Measurements from ENCODE around the gene PFKP.

Gene PFKP

DNA sequence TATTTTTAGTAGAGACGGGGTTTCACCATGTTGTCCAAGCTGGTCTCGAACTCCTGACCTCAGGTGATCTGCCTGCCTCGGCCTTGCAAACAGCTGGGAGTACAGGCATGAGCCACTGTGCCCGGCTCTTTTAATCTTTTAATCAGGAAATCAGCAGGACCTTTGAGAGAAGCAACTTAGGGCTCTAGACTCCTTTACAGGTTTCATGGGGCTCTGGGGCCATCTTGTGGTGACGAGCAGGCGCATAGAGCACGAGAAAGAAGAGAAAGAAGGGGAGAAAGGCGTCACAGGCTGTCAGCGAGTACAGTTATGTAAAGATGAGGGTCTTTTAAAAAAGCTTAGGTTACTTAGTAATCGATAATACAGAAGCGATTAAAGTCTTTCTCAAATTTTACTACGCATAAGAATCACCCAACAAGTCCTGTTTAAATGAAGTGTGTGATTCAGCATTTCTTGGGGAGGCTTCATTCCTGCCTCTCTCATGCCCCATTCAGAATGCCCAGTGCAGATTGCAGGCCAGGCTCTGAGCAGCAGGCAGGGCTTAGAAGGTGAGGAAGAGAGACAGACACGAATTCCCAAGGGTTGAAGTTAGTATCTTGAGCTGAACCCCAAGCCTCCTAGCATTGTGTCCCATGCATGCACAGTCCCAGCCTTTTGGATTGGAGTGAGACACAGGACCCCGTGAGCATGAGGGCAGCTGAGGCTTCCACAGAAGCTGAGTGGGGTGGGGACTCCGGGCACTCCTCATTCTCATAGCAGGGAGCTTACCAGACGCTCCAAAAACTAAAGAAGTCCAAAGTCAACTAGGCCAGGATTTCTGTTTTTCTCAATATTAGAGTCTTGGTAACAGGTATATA lies 23.6 kb upstream of the PFKP start (continued):
- TF ChIP-seq PRDM1 (tag by site-specific recombination; IDR thresholded peaks at IDR 0.05) (0 out of 2 replicates have a peak, but pooled peaks have one; percentile 31), ZNF223 (tag by site-specific recombination; IDR thresholded peaks at IDR 0.05) (no peak), ZNF404 (tag by site-specific recombination; IDR thresholded peaks at IDR 0.05) (no peak), ZNF174 (tag by site-specific recombination; IDR thresholded peaks at IDR 0.05) (no peak), ZNF514 (tag by site-specific recombination; IDR thresholded peaks at IDR 0.05) (no peak), ZNF423 (tag by site-specific recombination; IDR thresholded peaks at IDR 0.05) (no peak), ZBTB20 (tag by site-specific recombination; IDR thresholded peaks at IDR 0.05) (no peak), ZNF394 (tag by site-specific recombination; IDR thresholded peaks at IDR 0.05; ENCODE audit: borderline replicate concordance) (0 out of 2 replicates have a peak, but pooled peaks have one; percentile 34), ZNF114 (tag by site-specific recombination; IDR thresholded peaks at IDR 0.05) (no peak), ZNF146 (tag by site-specific recombination; IDR thresholded peaks at IDR 0.05) (no peak), REST (tag by site-specific recombination; IDR thresholded peaks at IDR 0.05) (no peak), ZFHX2 (tag by site-specific recombination; conservative IDR thresholded peaks at IDR 0.05) (no peak)
- TF ChIP-seq, protein P1, sequence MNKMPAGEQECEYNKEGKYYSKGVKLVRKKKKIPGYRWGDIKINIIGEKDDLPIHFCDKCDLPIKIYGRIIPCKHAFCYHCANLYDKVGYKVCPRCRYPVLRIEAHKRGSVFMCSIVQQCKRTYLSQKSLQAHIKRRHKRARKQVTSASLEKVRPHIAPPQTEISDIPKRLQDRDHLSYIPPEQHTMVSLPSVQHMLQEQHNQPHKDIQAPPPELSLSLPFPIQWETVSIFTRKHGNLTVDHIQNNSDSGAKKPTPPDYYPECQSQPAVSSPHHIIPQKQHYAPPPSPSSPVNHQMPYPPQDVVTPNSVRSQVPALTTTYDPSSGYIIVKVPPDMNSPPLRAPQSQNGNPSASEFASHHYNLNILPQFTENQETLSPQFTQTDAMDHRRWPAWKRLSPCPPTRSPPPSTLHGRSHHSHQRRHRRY (tag by site-specific recombination; IDR thresholded peaks at IDR 0.05), result no peak

DNA sequence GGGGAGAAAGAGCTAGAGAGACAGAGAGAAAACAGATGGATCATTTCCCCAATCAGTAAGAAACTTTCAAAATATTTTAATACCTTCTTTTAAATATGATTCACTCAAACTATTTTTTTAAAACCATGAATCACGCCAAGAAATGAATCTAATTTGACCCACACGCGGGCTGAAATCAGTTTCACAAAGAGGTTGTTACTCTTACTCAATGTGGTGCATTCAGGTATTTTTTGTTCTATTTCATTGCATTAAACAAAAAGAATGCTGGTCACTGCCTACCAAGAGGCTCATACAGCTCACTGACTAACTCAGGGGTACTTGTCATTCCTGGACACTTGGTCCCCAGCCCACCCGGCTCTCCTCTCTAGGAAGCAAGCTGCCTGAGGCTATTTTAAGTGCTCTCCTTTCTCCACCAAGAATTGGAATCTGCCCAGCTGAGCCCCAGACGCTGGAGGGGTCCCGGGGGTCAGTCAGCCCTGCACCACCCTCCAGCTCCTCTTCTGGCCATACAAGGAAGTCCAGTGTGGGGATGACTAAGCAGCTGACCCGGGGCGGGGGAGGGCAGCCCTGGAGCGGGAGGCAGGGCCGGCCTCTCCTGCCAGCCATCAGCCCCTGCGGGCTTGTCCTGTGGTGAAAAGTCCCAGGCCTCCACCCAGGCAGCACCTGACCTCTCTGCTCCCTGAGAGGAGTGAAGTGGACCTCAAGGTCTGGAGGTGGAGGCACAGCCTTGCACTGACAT lies 21.7 kb upstream of the PFKP start:
- ChIA-PET CTCF (interaction anchor here (0.6 to 5.7 kb wide), 7 partner anchors 9 to 184 kb away, joined by 3 to 70 read pairs (median 4); no protein-coding TSS in a partner anchor), POLR2A (interaction anchor here (0.9 kb wide), 1 partner anchor 8 kb away, joined by 3 read pairs; no protein-coding TSS in a partner anchor)
- Histone ChIP-seq H3K9me3 (ENCODE audit: control insufficient read depth, insufficient read depth, low read depth, low read length) (no peaks in the 10 kb centered on the region), H3K4me3 (ENCODE audit: low read depth, low read length) (no peak overlapping the region), H3K27ac (ENCODE audit: extremely low read depth, low read depth, low read length) (no peak overlapping the region), H3K36me3 (ENCODE audit: control insufficient read depth in 2 of 2, insufficient read depth in 1 of 2, low read length in 2 of 2) (no peaks in the 10 kb centered on the region), H3K4me1 (ENCODE audit: control insufficient read depth, insufficient read depth, low read length) (no peaks in the 10 kb centered on the region)
- no peak for TF ChIP-seq SCRT2 (tag by site-specific recombination; IDR thresholded peaks at IDR 0.05)
- no peak for TF ChIP-seq ZNF785 (tag by site-specific recombination; IDR thresholded peaks at IDR 0.05)
- no peak for TF ChIP-seq ZNF324 (tag by site-specific recombination; IDR thresholded peaks at IDR 0.05)
- no peak for TF ChIP-seq ZNF830 (tag by site-specific recombination; IDR thresholded peaks at IDR 0.05; ENCODE audit: low read depth)
- no peak for TF ChIP-seq HOXA7 (CRISPR knock-in tag; IDR thresholded peaks at IDR 0.05; ENCODE audit: borderline replicate concordance)
- no peak for TF ChIP-seq ZNF341 (tag by site-specific recombination; IDR thresholded peaks at IDR 0.05; ENCODE audit: low read depth)
- TF ChIP-seq ZNF473 (tag by site-specific recombination; IDR thresholded peaks at IDR 0.05), result no peak
- TF ChIP-seq ZNF704 (tag by site-specific recombination; IDR thresholded peaks at IDR 0.05), result no peak
- no peak for TF ChIP-seq ZNF354C (tag by site-specific recombination; IDR thresholded peaks at IDR 0.05; ENCODE audit: borderline replicate concordance, low read depth)
- no peak for TF ChIP-seq ZNF26 (tag by site-specific recombination; IDR thresholded peaks at IDR 0.05)
- TF ChIP-seq FEZF1 (tag by site-specific recombination; IDR thresholded peaks at IDR 0.05), result no peak
- TF ChIP-seq TCF7L2 (IDR thresholded peaks at IDR 0.05; ENCODE audit: borderline replicate concordance, low read depth, low read length), result no peak
- TF ChIP-seq KLF8 (tag by site-specific recombination; IDR thresholded peaks at IDR 0.05), result no peak
- TF ChIP-seq ZNF610 (tag by site-specific recombination; IDR thresholded peaks at IDR 0.05; ENCODE audit: borderline replicate concordance), result no peak

Measured in HEK293 (cell line).